NCI-H2107 treated with DMSO at 0.1 percent for 48 hours (cell line): ENCODE measurements around the gene SPRED2.

Experiments
- DNase-seq: peaks from one replicate; lab custom pipeline; 2025; ENCODE audit not compliant: unreplicated experiment; lab: John Stamatoyannopoulos, UW

SPRED2 gene

DNA sequence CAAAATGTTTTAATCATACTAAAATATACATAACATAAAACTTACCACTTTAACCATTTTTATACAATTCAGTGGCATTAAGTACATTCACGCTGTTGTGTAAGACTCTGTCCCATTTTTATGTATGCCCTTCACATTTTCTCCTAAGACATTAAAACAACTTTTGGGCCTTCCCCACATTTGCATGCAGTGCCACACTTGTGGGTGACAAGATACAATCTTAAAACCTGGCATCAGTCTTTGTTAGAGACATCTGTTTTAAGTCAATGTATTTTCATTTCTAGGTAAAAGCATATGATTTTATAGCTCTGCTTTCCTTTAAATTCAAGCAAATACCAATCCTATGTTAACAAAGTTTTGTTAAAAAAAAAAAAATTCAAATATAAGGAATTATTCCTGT is 17.3 kb downstream of the SPRED2 start:
- DNase-seq: no peak

DNA sequence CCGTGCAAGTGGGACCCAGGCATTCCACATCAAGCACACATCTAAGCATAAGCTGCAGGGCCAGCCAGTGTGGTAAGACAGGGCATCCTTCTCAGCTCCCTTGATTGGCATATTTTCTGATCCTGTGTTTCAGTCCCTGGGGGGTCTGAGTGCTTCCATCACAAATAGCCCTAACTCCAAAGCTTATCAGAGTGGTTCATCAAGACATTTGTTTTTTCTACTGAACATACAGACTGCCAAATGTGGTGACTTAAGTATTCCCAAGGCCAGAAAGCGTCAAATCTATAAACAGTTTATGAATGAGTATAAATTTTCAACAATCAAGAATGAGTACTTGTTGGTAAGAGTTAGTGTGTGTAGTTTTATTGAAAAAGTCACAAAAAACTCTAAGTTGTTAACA is 18.8 kb downstream of the SPRED2 start:
- no peak for DNase-seq

DNA sequence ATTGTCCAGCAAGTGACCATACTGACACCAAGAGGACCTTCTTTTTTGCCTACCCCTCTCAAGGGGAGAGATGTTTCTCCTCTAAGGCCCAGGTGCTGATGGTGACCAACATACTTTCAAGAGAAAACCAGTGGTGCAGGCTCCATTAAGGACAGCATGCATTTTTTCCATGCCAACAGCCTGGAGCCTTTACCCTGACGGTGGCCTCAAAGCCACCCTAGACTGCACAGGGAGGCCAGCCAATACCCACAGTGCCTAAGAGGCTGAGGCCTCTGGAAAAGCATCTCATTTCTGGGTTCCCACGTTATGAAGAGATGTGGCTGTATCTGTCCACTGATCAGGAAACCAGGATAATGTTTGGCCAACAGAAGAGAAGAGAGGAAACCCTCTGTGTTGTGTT is 19.3 kb downstream of the SPRED2 start:
- DNase-seq: no peak

DNA sequence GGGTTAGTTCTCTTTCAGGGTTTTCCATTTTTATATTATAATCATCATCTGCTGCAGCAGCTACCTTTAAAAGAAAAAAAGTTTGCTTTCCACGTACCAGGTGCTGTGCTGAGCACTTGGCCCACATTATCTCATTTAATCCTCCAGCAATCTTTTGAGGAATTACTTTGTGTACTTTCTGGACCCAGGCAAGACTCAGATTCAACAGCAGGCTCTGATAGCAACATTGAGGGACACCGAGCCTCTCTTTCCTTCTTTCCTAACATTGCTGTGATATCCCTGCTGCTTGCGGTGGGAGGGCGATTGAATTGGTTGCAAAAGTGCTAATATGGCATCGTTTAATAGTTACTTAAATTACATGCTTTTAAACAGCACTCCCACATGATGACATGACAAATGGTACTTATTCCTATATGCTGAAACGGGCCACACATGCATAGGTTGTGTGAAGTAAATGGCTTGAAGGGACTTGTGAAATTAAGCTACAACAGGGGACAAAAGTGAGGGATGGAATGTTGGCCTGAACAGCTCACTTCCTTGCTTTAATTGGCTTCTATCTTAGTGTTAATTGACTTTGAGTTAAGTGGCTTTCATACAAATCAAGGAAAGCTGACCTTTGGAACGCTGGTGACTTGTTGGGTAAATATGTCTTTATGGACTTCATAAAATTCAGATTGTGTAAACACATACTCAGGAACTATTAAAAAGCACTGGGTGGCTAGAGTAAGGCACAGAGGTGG is 21.2 kb downstream of the SPRED2 start:
- no peak for DNase-seq

DNA sequence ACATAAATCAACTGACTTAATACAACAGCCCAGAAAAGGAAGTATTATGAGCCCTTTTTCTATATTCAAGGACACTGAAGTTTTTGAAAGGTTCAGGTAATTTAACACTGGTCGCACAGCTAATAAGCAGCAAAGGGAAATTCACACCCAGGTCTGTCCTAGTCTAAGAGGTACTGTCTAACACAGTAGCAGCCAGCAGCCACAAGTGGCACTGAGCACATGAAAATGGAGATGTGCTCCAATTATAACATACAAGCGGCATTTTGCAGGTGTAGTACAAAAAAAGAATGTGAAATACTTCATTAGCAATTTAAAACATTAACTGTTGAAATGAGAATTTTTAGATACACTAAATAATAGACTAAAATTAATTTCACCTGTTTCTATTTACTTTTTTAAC is 23.4 kb downstream of the SPRED2 start:
- no peak for DNase-seq

DNA sequence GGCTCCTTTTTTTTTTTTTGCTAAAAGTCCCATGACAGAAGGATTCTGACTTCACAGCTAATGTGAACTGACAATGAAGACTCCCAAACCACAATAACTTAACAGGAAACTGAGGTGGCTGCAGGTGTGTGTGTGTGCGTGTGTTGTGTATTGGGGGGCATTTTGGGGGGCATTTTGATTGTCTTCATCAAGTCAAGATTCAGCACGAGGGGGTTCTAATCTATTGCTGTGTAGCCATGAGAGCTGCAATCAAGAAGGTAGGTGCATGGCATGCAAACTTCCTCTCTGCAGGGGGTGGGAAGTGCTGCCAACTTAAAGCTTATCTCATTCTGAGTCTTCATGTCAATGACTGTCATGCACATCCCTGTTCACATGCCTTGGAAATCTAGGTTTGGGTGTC is 25.2 kb downstream of the SPRED2 start:
- no peak for DNase-seq

DNA sequence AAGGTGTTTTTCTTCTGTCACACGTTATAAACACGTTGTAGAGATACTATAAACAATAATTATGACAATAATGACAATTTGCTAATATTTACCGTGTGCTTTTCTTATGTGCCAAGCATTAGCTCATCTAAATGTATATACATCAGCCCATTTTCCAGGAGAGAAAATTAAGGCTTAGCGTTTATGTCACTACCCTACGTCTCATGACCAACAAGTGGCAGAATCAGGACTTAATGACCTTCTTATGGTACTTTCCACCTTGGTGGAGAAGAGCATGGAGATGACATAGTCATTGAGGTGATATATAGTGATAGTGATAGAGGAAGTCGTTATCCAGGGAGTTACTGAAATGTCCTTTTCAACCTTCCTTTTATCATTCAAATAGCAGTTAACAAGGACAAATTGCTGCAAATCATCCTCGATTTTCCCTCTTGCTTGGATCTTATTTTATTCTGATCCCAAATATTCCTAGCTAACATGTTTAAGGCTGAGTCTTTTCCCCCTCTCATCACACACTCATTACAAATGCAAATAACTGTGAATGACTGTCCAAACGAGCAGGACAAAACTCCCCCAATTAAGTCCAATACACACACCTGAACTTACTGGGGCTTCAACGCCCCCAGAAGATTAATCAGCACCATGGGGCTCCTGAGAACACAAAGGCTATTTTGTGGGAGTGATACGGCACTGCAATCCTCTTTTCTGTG is 27.3 kb downstream of the SPRED2 start:
- DNase-seq: no peak

DNA sequence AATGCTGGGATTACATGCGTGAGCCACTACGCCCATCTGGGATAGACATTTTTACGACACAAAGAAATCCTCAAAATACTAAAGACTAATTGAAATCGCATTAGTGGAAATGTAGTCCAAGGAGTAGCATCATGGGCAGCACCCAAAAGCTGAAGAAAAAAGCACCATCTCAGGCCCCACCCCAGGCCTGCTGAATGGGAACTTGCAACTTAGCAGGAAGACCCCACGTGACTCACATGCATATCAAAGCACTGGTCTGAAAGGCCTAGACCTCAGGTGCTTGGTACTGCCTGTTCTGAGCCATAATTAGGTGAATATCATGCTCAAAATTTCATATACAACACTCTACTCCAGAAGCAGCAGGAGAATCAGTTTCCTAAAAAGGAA is 28.9 kb downstream of the SPRED2 start:
- no peak for DNase-seq

DNA sequence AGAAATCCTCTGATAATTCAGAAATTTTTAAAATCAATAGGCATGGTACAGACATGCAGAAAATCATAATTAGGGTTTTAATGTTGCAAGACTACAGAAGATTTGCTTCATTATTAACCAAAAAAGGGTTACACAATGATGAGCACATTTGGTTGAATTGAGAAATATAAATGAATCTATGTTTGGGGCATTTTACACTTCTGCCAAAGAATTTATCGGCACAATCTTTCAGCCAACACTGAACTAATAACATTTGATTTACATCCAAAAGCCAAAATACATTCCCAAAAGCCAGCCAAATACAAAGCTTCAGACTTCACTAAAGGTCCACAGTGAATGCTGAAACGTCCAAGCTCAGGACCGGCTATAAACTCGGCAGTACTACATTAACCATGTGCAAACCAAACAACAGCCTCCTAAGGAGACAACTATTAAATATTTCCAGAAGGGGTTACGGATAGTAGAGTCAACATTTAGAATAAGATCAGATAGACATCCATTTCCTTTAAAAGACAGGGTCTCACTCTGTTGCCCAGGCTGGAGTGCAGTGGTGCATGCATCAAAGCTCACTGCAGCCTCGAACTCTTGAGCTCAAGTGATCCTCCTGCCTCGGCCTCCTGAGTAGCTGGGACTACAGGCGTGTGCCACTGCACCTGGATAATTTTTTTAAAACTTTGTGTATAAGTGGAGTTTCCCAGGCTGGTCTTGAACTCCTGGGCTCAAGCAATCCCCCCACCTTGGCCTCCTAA is 29.4 kb downstream of the SPRED2 start:
- no peak for DNase-seq

DNA sequence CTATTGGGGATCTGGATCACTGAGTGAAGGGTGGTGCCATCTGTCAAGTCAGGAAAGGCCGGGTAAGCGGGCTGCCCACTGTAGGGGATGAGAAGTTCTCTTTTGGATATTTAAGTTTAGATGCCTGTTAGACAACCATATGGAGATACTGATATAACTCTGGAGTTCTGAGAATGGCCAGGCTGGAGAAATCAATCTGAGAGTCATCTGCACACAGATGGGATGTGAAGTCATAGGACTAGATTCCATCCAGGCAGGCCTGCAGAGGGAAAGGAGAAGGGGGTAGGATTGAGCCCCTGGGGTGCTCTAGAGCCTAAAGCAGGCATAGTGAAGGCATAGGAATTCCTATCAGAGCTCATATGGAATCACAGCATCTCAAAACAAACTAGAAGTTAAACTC is 30.1 kb downstream of the SPRED2 start:
- no peak for DNase-seq

DNA sequence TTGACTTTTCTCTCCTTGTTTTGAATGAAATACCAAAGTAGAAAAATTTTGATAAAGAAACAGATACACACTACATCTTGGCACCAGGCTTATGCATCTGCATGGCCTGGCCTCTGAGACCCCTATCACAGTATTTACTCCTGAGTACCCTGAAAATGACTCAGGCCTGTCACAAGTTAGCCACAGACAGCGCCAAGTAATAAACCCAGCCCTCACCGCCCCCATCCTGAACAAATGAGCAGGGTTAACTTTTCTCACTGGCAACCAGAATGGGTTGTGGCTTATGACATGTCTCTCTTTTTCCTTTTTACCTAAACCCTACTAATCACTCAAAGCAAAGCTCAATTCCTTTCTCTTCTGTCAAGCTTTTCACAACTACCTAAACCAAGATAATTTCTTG is 35.3 kb downstream of the SPRED2 start:
- no peak for DNase-seq

DNA sequence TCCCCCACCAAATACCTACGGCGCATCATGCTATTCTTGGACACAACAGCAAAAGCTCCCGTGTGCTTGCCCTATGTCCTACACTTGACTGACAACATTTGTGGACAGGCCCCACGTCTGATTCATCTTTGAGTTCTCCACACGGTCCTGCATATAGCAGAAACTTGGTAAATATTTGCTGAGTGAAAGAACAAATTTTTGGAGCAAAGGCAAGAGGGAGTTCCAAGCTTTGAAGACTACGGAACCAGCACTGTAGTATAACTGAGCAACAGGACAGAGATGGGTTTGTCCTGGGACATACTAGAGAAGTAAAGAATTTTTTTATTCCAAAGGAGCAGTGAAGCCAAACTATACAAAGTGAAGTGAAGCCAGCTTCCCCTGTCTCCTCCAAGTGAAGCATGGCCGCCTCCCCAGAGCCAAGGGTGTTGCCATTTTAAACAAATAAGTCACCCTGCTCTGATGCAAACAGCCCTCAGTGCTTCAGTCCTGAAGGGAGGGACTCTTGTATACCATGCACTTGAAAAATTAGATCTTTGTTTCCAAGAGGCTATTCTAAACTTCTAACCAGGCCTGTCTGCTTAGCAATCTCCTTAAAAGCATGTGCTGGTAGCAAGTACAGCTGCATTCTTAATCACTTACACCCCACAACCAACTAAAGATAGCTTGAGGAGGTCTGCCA is 35.9 kb downstream of the SPRED2 start:
- DNase-seq: no peak

DNA sequence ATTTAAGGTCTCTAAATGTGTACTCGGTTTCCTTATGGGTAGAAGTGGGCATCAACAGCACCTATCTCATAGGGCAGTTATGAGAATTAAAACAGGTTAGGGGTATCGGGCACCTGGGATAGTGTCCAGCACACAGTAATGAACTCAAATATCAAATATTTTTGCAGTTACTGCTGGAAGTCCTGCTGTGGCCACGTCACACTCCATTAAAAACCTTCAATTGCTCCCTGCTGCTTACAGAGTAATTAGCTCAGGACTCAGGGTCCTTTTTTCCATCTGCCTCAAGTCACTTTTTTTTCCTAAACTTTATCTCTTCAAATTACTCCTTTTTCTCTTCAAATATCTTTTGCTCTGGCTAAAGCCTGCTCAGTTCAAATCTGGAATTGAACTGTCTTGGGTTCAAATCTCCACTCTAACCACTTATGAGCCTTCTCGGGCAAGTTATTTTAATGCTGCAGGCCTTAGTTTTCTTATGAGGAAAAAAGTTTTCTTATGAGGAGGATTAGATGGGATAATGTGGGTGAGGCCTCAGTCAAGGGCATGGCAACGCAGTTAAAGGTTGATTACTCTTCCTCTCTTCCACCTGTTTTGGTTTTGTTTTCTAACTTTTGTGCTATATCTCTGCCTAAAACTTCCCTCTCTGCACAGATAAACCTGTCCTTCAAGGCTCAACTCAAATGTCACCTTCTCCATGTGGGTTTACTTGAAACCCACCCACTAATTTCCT is 36.6 kb downstream of the SPRED2 start:
- DNase-seq: no peak

DNA sequence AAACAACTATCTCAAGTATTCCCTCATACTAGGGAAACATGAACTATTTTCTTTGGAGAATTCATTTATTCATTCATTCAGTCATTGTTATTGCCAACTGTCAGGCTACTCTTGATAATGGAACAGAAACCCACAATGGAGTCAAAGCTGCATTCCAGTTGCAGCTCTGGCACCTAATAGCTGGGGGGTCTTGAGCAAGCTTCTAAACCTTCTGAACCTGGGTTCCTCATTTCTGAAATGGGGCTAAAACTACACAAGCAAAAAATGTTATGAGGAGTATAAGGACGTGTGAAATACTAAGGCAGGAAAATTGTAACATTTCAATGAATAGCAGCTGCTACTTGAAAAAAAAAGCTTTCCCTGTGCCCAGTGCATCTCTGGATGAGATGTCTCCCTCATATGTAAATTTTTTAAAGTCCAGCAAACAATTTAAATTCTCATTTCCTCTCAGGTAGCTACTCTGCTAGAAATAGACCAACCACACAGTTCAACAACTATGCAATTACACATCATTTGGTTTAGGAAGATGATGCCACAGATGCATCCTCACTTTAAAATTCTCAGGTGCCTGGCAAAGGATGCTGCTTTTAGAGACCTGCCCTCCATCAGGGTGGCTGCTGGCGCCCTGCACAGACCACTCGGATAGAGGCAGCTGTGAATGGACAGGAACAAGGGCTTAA is 38.5 kb downstream of the SPRED2 start:
- no peak for DNase-seq

DNA sequence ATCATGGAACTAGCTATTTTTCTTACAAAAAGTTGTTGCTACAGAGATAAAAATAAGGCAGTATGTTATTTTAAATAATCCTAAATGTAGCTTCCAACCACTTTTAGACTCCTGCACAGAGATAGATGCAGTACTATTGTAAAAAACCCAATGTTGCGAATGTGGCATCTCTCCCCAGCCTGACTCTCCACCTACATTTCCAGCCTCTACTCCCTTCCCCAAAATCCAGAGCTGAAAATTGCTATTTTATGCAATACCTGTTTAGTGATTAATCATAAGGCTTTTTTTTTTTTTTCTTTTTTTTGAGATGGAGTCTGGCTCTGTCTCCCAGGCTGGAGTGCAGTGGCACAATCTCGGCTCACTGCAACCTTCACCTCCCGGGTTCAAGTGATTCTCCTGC is 39.4 kb downstream of the SPRED2 start:
- no peak for DNase-seq

DNA sequence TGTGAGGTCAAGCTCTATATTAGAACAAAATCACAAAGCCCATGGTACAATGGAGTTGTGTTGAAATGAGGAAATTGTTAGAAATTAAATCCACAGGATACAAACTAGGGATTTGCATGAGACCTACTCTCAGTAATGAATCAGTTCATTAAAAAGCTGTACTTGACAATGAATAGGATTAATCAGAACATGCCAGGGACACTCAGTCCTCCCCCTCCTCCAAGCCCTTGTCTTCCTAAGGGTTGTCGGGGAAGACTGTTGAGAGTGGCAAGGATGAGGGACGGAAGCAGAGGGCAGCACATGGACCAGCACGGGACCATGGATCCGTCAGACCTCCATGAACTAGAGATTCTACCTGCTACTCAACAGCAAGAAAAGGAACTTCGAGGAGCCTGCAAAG is 39.8 kb downstream of the SPRED2 start:
- DNase-seq: no peak

DNA sequence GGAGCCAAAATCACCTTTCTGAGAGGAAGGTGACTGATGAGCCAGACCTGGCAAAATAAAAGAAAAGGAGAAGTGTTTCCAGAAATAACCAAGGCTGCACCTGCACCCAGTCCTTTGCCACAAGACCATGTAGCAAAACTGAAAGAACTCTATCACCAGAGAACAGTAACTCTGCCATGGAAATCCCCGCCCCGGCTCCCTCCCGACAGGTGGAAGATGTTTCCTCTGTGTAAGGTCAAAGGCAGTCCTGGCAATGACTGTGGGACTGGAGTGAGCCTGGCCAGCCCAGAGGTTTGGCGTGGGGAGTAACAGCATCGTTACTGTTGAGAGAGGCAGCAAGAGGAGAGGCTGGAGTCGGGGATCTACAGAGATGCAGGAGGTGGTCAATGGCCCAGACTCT is 42.3 kb downstream of the SPRED2 start:
- DNase-seq: no peak

DNA sequence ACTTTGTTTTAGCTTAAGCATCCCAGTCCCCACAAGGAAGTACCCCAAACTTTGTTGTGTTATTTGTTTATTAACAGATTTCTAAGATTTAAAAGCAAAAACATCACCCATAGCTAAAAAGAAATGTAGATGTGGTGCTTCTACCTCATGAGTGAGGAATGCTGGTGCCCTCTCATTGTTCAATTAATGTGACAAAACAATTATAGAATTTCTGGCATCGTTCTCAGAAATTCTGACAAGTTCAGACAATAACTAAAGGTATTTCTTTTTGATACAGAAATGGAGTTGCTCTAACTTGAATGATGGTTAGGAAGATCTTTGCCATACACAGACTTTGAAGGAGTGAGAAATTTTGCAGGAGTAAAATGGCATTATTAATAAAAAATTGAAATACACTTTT is 42.9 kb downstream of the SPRED2 start:
- no peak for DNase-seq

DNA sequence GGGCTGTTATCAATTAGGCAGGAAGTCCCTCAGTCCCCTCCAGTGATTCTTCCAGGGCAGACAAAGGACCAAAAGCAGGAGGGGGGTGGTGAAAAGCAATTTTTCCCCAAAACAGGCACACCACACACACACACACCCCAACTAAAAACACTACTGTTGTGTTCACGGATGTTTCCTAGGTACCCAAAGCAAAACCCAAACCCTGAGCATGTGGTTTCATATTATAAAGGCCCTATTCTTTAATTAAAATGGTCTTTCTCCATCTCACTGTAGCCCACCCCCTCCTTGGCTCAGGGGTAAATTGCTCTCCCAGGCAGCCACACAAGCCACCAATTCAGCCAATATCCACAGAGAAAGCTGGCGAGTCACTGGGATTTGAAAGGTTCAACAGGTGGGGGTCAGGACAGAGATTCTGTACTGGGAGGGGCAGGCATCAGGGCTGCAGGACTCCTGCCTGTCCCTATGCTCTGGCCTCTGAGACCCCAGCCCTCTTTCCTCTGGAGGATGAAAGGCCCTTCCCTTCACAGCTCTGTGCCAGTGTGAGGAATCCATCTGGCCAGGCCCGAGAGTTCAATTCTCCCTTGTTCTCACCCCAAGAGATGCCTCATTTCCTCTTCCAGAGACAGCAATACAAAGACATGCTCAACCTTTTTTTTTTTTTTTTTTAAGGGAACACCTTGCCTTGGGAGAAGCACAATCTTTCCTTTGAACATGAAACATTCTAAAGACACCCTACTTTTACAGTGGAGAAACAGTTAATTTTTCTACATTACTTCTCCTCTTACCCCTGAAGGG is 43.6 kb downstream of the SPRED2 start:
- DNase-seq: no peak
